Right lobe of liver (tissue), 4 donors: ENCODE measurements around the gene TENM4.

Experiments used
- CTCF ChIP-seq, 4 donors: fragments of 200-600 bp in 3 of 4; fragments of 450-650 bp in 1 of 4; IDR thresholded peaks; one replicate each; pipeline versions ENCODE4 v1.5.1 to v1.8.0; 2016 to 2022; ENCODE audit warnings: antibody characterized with exemption in 4 of 4, mild to moderate bottlenecking in 2 of 4
- POLR2A ChIP-seq: fragments of 450-650 bp; IDR thresholded peaks from one replicate; pipeline ENCODE4 v1.6.1; 2017; ENCODE audit warnings: antibody characterized with exemption, mild to moderate bottlenecking
- donor health status: DM: no; HTN: no; CAD: no.
- donor health status: DM: no; HTN: no; CAD: no.
- donor health status: DM: no; HTN: yes; CAD: no.

DNA sequence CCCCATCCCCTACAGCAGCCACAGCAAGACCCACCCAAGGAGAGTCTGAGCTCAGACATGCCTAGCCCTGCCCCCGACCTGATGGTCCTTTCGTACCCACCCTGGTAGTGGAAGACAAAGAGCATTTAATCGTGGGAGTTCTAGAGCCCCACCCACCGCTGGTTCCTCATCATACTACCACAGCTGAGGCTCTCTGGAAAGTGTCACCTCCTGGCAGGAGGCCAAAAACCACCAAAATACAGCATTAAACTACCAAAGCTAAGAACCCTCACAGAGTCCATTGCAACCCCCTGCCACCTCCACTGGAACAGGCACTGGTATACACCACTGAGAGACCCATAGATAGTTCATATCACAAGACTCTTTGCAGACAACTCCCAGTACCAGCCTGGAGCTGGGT lies 311.1 kb downstream of the TENM4 start:
- TF ChIP-seq POLR2A, result no peak
- no peak for TF ChIP-seq CTCF (IDR thresholded peaks at IDR 0.05)
